WTC11 (cell line): ENCODE results near the gene MIA3.

Experiments used
- CBFB ChIP-seq: sonication (generic); formaldehyde crosslinking; IDR thresholded peaks from 2 replicates; pipeline ENCODE4 v1.8.1; 2022; ENCODE audit warnings: mild to moderate bottlenecking, low read depth, missing genetic modification reagents
- CTCF ChIP-seq: fragments of 200-600 bp; IDR thresholded peaks from 2 replicates; pipeline ENCODE4 v1.8.0; 2022; ENCODE audit warnings: antibody characterized with exemption
- USF1 ChIP-seq: sonication (generic); formaldehyde crosslinking; IDR thresholded peaks from 2 replicates; pipeline ENCODE4 v1.8.0; 2022; ENCODE audit warnings: mild to moderate bottlenecking, missing genetic modification reagents

GRCh38 chr1:222616525-222616924 lies 1.4 kb upstream of the MIA3 start:
- TF ChIP-seq USF1 (no peak), CTCF (no peak), CBFB (CRISPR knock-in tag) (no peak)
